Endodermal cell (in vitro differentiated cells): Measurements from ENCODE around the gene CPN1. TPM values are rescaled to one million over a fixed set of nuclear protein-coding genes. Genes with fewer than 3 reads are reported as not detected.

Source experiments
- DNase-seq: peaks from one replicate; pipeline ENCODE4 v3.0.0-alpha.2; 2017
- H3K27ac ChIP-seq: 2 replicates; pipeline ENCODE4 v1.5.1; 2013; ENCODE audit warnings: mild to moderate bottlenecking, low read depth, low read length, moderate library complexity
- H3K27me3 ChIP-seq: 2 replicates; pipeline ENCODE4 v1.6.1; 2013; ENCODE audit warnings: mild to moderate bottlenecking, low read length, moderate library complexity; ENCODE audit not compliant: insufficient read depth, control insufficient read depth, poor library complexity, severe bottlenecking
- H3K36me3 ChIP-seq: 2 replicates; pipeline ENCODE4 v1.7.0; 2013; ENCODE audit warnings: mild to moderate bottlenecking, low read length, moderate library complexity; ENCODE audit not compliant: control insufficient read depth, insufficient read depth
- H3K4me1 ChIP-seq: one replicate; pipeline ENCODE4 v1.7.0; 2013; ENCODE audit warnings: low read length; ENCODE audit not compliant: control insufficient read depth, insufficient read depth
- H3K4me3 ChIP-seq: 2 replicates; pipeline ENCODE4 v1.5.1; 2013; ENCODE audit warnings: mild to moderate bottlenecking, low read length, moderate library complexity
- H3K9ac ChIP-seq: 2 replicates; pipeline ENCODE4 v1.6.1; 2013; ENCODE audit warnings: mild to moderate bottlenecking, low read length, moderate library complexity; ENCODE audit not compliant: poor library complexity, severe bottlenecking; ENCODE audit errors: extremely low read depth
- H3K9me3 ChIP-seq: 2 replicates; pipeline ENCODE4 v1.6.1; 2013; ENCODE audit warnings: mild to moderate bottlenecking, low read length, moderate library complexity; ENCODE audit not compliant: control insufficient read depth
- H3K27ac Mint-ChIP-seq: 2 replicates; pipeline ENCODE4 v1.8.0; 2020; ENCODE audit warnings: mixed read lengths
- H3K27me3 Mint-ChIP-seq: 2 replicates; pipeline ENCODE4 v1.8.0; 2021; ENCODE audit warnings: mild to moderate bottlenecking, mixed read lengths; ENCODE audit not compliant: insufficient read depth
- H3K36me3 Mint-ChIP-seq: 2 replicates; pipeline ENCODE4 v1.8.0; 2020; ENCODE audit warnings: low read depth, mixed read lengths
- H3K4me1 Mint-ChIP-seq: 2 replicates; pipeline ENCODE4 v1.8.0; 2020; ENCODE audit warnings: mixed read lengths
- H3K4me3 Mint-ChIP-seq: 2 replicates; pipeline ENCODE4 v1.8.0; 2020; ENCODE audit warnings: mild to moderate bottlenecking, moderate library complexity, mixed read lengths
- H3K9me3 Mint-ChIP-seq: 2 replicates; pipeline ENCODE4 v1.8.0; 2020; ENCODE audit warnings: mild to moderate bottlenecking, mixed read lengths
- WGBS, 2 experiments: methylation state at CpG; one replicate each; pipeline versions ENCODE4 v1.1.5 to v1.1.7; 2013; ENCODE audit warnings: missing lambda C conversion rate in 2 of 2, mixed read lengths in 1 of 2; ENCODE audit not compliant: insufficient coverage in 1 of 2, insufficient read length in 1 of 2; 5-methylcytosine and 5-hydroxymethylcytosine counted together
- total RNA-seq, 2 donors: library from RNA; stranded (reverse); fragmentation: NEBNext Ultra II Directional in 1 of 2; extraction: Animal tissue kit (Norgen Biotek cat#: 25700) in 1 of 2; gene quantifications; 2 replicates in 1 of 2; 3 replicates in 1 of 2; pipeline ENCODE4 v1.2.1, GENCODE V29; 2021
- TF ChIP-seq, protein P1 (sequence below): fragments of 200-600 bp; sonication (generic); conservative IDR thresholded peaks from 2 replicates; pipeline ENCODE4 v1.5.0; 2021; ENCODE audit warnings: antibody characterized with exemption, mild to moderate bottlenecking

The CPN1 gene
- total RNA-seq, 2 donors from 2014 or later: 0.71 to 1.3 TPM

DNA sequence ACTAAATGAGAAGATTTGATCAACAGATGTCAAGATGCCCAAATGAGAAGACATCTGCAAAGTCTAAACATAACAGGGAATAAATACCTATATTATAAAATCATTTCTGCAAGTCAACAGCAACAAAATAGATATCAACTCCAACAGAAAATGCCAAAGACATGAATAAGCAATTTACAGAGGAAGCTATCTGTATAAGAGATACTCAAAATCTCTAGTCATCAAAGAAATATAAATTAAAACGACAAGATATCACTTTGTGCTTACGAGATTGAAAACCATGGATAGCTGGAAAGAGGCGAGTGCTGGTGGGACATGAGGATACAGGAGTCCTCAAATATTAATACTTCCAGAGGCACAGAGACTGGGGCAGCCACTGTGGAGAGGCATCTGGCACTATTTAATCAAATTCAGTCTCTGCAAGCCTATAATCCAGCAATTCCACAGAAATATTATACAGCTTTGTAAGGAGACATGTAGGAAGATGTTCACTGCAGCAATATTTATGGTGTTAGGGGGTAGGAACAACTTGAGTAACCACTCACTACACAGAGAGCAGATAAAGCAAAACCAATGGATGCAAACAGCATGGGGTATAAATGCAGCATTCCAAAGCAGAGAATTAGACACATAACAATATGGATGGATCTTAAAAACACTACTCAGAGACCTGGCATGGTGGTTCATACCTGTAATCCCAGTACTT lies 76.7 kb downstream of the CPN1 start:
- no peaks in the 10 kb centered on the region for H3K27me3 Mint-ChIP-seq
- peaks cover 22% of the 10 kb centered on the region for H3K36me3 Mint-ChIP-seq
- Histone ChIP-seq H3K4me3 (no peak overlapping the region), H3K27ac (no peak overlapping the region), H3K27me3 (no peaks in the 10 kb centered on the region), H3K36me3 (peaks cover 8% of the 10 kb centered on the region), H3K9me3 (no peaks in the 10 kb centered on the region), H3K9ac (no peak overlapping the region), H3K4me1 (peaks cover 7% of the 10 kb centered on the region)
- H3K4me1 Mint-ChIP-seq: peaks cover 58% of the 10 kb centered on the region
- no peak overlapping the region for H3K27ac Mint-ChIP-seq
- no peaks in the 10 kb centered on the region for H3K9me3 Mint-ChIP-seq
- no peak overlapping the region for H3K4me3 Mint-ChIP-seq
- no peak for DNase-seq
- WGBS, 2 experiments: 94 to 95% methylated on average over 3 of the region's 3 CpGs
- TF ChIP-seq, protein P1, sequence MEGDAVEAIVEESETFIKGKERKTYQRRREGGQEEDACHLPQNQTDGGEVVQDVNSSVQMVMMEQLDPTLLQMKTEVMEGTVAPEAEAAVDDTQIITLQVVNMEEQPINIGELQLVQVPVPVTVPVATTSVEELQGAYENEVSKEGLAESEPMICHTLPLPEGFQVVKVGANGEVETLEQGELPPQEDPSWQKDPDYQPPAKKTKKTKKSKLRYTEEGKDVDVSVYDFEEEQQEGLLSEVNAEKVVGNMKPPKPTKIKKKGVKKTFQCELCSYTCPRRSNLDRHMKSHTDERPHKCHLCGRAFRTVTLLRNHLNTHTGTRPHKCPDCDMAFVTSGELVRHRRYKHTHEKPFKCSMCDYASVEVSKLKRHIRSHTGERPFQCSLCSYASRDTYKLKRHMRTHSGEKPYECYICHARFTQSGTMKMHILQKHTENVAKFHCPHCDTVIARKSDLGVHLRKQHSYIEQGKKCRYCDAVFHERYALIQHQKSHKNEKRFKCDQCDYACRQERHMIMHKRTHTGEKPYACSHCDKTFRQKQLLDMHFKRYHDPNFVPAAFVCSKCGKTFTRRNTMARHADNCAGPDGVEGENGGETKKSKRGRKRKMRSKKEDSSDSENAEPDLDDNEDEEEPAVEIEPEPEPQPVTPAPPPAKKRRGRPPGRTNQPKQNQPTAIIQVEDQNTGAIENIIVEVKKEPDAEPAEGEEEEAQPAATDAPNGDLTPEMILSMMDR: no peak

DNA sequence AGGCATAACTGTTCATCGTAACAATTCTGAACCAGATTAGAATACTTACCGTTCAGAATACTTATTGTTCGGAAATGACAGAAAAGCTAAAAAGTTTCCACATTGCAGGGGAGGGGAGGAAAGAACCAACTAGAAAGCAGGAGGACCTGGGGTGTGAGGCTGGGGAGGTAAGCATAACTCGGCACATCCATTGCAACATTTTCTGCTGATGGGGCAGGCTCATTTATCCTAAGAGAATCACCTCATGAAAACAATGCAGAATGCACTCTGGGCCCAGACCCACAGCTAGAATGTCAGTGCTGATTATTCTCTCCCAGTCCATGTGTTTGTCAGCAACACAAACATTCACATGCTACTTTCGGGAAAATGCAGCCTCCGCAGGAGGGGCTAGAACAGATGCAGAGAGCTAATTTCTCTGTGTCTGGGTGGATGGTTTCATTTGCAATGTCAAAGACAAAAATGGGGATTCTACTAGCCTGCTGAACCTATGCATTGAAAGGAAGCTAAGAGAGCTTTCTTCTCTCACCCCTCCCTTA lies 81.5 kb downstream of the CPN1 start:
- H3K27ac ChIP-seq: no peak overlapping the region
- H3K4me1 ChIP-seq: peaks cover 9% of the 10 kb centered on the region
- no peak overlapping the region for H3K4me3 ChIP-seq
- no peak overlapping the region for H3K4me3 Mint-ChIP-seq
- H3K9me3 ChIP-seq: no peaks in the 10 kb centered on the region
- H3K9ac ChIP-seq: no peak overlapping the region
- 84 to 89% methylated on average over 5 to 6 of the region's 6 CpGs for WGBS, 2 experiments
- H3K27me3 ChIP-seq: no peaks in the 10 kb centered on the region
- no peak for DNase-seq
- H3K9me3 Mint-ChIP-seq: no peaks in the 10 kb centered on the region
- peaks cover 26% of the 10 kb centered on the region for H3K36me3 ChIP-seq
- TF ChIP-seq, protein P1: no peak
- H3K36me3 Mint-ChIP-seq: peaks cover 32% of the 10 kb centered on the region
- peaks cover 34% of the 10 kb centered on the region for H3K4me1 Mint-ChIP-seq
- no peak overlapping the region for H3K27ac Mint-ChIP-seq
- H3K27me3 Mint-ChIP-seq: no peaks in the 10 kb centered on the region

DNA sequence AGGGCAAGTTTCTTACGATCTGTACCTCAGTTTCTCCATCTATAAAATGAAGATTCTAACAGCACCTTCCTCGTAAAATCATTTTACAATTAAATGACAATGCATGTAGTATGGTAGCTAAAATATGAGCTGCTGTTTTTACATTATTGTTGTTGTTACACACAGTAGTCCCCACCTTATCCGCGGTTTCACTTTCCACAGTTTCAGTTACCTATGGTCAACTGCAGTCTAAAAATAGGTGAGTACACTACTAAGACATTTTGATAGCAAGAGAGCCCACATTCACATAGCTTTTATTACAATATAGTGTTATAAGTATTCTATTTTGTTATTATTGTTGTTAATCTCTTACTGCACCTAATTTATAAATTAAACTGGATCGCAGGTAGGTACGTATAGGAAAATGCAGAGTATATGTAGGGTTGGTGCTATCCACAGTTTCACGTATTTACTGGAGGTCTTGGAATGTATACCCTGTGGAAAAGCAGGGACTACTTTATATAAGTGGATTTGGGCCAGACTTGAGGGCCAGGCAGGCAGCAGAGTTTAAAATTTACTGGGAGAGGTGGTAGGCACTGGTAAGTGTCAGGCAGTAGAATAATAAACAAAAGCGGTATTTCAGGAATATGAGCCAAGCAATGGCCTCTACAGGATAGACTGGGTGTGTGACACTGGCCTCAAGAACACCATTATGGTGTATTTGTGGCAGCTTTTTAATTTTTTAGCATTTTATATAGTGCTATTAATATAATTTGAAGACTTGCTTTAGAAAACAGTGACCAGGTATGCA lies 82.2 kb downstream of the CPN1 start:
- WGBS, 2 experiments: 93 to 95% methylated on average over 4 to 7 of the region's 8 CpGs
- no peaks in the 10 kb centered on the region for H3K27me3 ChIP-seq
- H3K9ac ChIP-seq: no peak overlapping the region
- H3K4me1 Mint-ChIP-seq: peaks cover 31% of the 10 kb centered on the region
- H3K4me3 Mint-ChIP-seq: no peak overlapping the region
- H3K4me1 ChIP-seq: peaks cover 9% of the 10 kb centered on the region
- no peaks in the 10 kb centered on the region for H3K27me3 Mint-ChIP-seq
- no peak overlapping the region for H3K27ac Mint-ChIP-seq
- H3K36me3 ChIP-seq: peaks cover 32% of the 10 kb centered on the region
- peaks cover 35% of the 10 kb centered on the region for H3K36me3 Mint-ChIP-seq
- DNase-seq: no peak
- TF ChIP-seq, protein P1: no peak
- H3K4me3 ChIP-seq: no peak overlapping the region
- no peaks in the 10 kb centered on the region for H3K9me3 Mint-ChIP-seq
- H3K9me3 ChIP-seq: no peaks in the 10 kb centered on the region
- H3K27ac ChIP-seq: no peak overlapping the region
